ENCODE measurements around the gene KRTAP10-2.

- TF ChIP-seq POLR2A (IDR thresholded peaks at IDR 0.05), result no peak
- peak; percentile 40 to 66 (median 57) for TF ChIP-seq CTCF (IDR thresholded peaks at IDR 0.05)
These were observed 41.8 kb downstream of the KRTAP10-2 start for GRCh38 chr21:44509539-44509938.
